ENCODE data around the gene ZNF511. TPM values are rescaled to one million over a fixed set of nuclear protein-coding genes. Genes with fewer than 3 reads are reported as not detected.

The ZNF511 gene
- polyA plus RNA-seq, 1 donor from 2014 or later: 17.6 TPM

- no peaks in the 10 kb centered on the region for H3F3A ChIP-seq (ENCODE audit: insufficient read depth, low read length, poor library complexity, severe bottlenecking)
- no peak for TF ChIP-seq CTCF (IDR thresholded peaks at IDR 0.05; ENCODE audit: poor library complexity, severe bottlenecking)
- TF ChIP-seq POLR2AphosphoS5 (IDR thresholded peaks at IDR 0.05): no peak
- TF ChIP-seq REST (IDR thresholded peaks at IDR 0.05; ENCODE audit: borderline replicate concordance): no peak
- no peak for TF ChIP-seq TAF1 (IDR thresholded peaks at IDR 0.05; ENCODE audit: low read depth)
- TF ChIP-seq EP300 (conservative IDR thresholded peaks at IDR 0.05; ENCODE audit: poor library complexity, severe bottlenecking): no peak
- TF ChIP-seq RAD21 (conservative IDR thresholded peaks at IDR 0.05): no peak
- no peak for TF ChIP-seq MXI1 (conservative IDR thresholded peaks at IDR 0.05; ENCODE audit: poor library complexity, severe bottlenecking)
- TF ChIP-seq SMC3 (conservative IDR thresholded peaks at IDR 0.05; ENCODE audit: poor library complexity): no peak
- no peak for TF ChIP-seq EZH2 (IDR thresholded peaks at IDR 0.05; ENCODE audit: borderline replicate concordance, insufficient read depth, low read length, poor library complexity, severe bottlenecking)
- H3K36me3 ChIP-seq (ENCODE audit: insufficient read depth, low read length): no peaks in the 10 kb centered on the region
- peaks cover 10% of the 10 kb centered on the region for H3K27me3 ChIP-seq (ENCODE audit: insufficient read depth, low read depth, low read length)
- H3K27ac ChIP-seq (ENCODE audit: low read length): no peak overlapping the region
- H3K9me2 ChIP-seq (ENCODE audit: insufficient read depth, low read length): no peaks in the 10 kb centered on the region
- H3K9ac ChIP-seq (ENCODE audit: low read length): no peak overlapping the region
- H3K79me2 ChIP-seq (replicated peaks; ENCODE audit: insufficient read depth, low read length): no peaks in the 10 kb centered on the region
- no peak overlapping the region for H3K4me2 ChIP-seq (ENCODE audit: low read length)
- no peaks in the 10 kb centered on the region for H4K20me1 ChIP-seq (ENCODE audit: insufficient read depth)
- H2AFZ ChIP-seq (ENCODE audit: low read depth, low read length): no peak overlapping the region
- no peaks in the 10 kb centered on the region for H3K9me3 ChIP-seq (ENCODE audit: low read length)
- no peak overlapping the region for H3K4me3 ChIP-seq (ENCODE audit: low read length)
Measured at GRCh38 chr10:133272964-133273420, 35.7 kb upstream of the ZNF511 start.

- Histone ChIP-seq H2AFZ (ENCODE audit: low read depth, low read length) (no peak overlapping the region), H3K79me2 (replicated peaks; ENCODE audit: insufficient read depth, low read length) (no peaks in the 10 kb centered on the region), H3K27me3 (ENCODE audit: insufficient read depth, low read depth, low read length) (peaks cover 10% of the 10 kb centered on the region), H3K9me3 (ENCODE audit: low read length) (no peaks in the 10 kb centered on the region), H3K36me3 (ENCODE audit: insufficient read depth, low read length) (no peaks in the 10 kb centered on the region), H3F3A (ENCODE audit: insufficient read depth, low read length, poor library complexity, severe bottlenecking) (no peaks in the 10 kb centered on the region), H3K27ac (ENCODE audit: low read length) (no peak overlapping the region), H3K9ac (ENCODE audit: low read length) (no peak overlapping the region), H3K9me2 (ENCODE audit: insufficient read depth, low read length) (no peaks in the 10 kb centered on the region), H3K4me3 (ENCODE audit: low read length) (no peak overlapping the region), H4K20me1 (ENCODE audit: insufficient read depth) (no peaks in the 10 kb centered on the region), H3K4me2 (ENCODE audit: low read length) (no peak overlapping the region)
- no peak for TF ChIP-seq POLR2AphosphoS5 (IDR thresholded peaks at IDR 0.05)
- TF ChIP-seq SMC3 (conservative IDR thresholded peaks at IDR 0.05; ENCODE audit: poor library complexity): no peak
- no peak for TF ChIP-seq TAF1 (IDR thresholded peaks at IDR 0.05; ENCODE audit: low read depth)
- no peak for TF ChIP-seq REST (IDR thresholded peaks at IDR 0.05; ENCODE audit: borderline replicate concordance)
- no peak for TF ChIP-seq EZH2 (IDR thresholded peaks at IDR 0.05; ENCODE audit: borderline replicate concordance, insufficient read depth, low read length, poor library complexity, severe bottlenecking)
- TF ChIP-seq MXI1 (conservative IDR thresholded peaks at IDR 0.05; ENCODE audit: poor library complexity, severe bottlenecking): no peak
- no peak for TF ChIP-seq EP300 (conservative IDR thresholded peaks at IDR 0.05; ENCODE audit: poor library complexity, severe bottlenecking)
- TF ChIP-seq RAD21 (conservative IDR thresholded peaks at IDR 0.05): no peak
- TF ChIP-seq CTCF (IDR thresholded peaks at IDR 0.05; ENCODE audit: poor library complexity, severe bottlenecking): no peak
Measured at GRCh38 chr10:133273534-133274143, 35.1 kb upstream of the ZNF511 start.

Measured in neural cell (in vitro differentiated cells).